ENCODE data around the gene SCN2B. TPM values are rescaled to one million over a fixed set of nuclear protein-coding genes. Genes with fewer than 3 reads are reported as not detected.

Gene SCN2B
- total RNA-seq, 1 experiment from 2014 or later, result 0.20 TPM

- TF ChIP-seq ZNF512 (CRISPR knock-in tag; IDR thresholded peaks at IDR 0.05; ENCODE audit: borderline replicate concordance) (no peak), ZBTB43 (CRISPR knock-in tag; IDR thresholded peaks at IDR 0.05) (no peak), GRHL2 (CRISPR knock-in tag; IDR thresholded peaks at IDR 0.05; ENCODE audit: insufficient replicate concordance, severe bottlenecking) (no peak), GABPB1 (CRISPR knock-in tag; IDR thresholded peaks at IDR 0.05) (no peak), ATF6 (CRISPR knock-in tag; IDR thresholded peaks at IDR 0.05) (no peak), MYBL2 (CRISPR knock-in tag; IDR thresholded peaks at IDR 0.05) (no peak), ERG (CRISPR knock-in tag; IDR thresholded peaks at IDR 0.05) (no peak), ATF1 (CRISPR knock-in tag; IDR thresholded peaks at IDR 0.05) (no peak)
Measured at GRCh38 chr11:118217575-118217974, 41.1 kb upstream of the SCN2B start (continued).

GRCh38 chr11:118216621-118217481, 40.4 kb upstream of the SCN2B start:
- H3K27me3 Mint-ChIP-seq (ENCODE audit: low read depth), result peaks cover 6% of the 10 kb centered on the region
- ChIA-PET POLR2A (no interaction called here), CTCF (interaction anchor here (1.4 kb wide), 1 partner anchor 18 kb away, joined by 7 read pairs; no protein-coding TSS in a partner anchor)
- no peak for TF ChIP-seq ZNF396 (CRISPR knock-in tag; IDR thresholded peaks at IDR 0.05; ENCODE audit: borderline replicate concordance)
- no peak for TF ChIP-seq ZBTB43 (CRISPR knock-in tag; IDR thresholded peaks at IDR 0.05)
- TF ChIP-seq ATF6 (CRISPR knock-in tag; IDR thresholded peaks at IDR 0.05), result no peak
- no peak for TF ChIP-seq ZNF281 (CRISPR knock-in tag; IDR thresholded peaks at IDR 0.05)
- TF ChIP-seq OVOL2 (CRISPR knock-in tag; IDR thresholded peaks at IDR 0.05; ENCODE audit: borderline replicate concordance), result no peak
- peaks cover 31% of the 10 kb centered on the region for H3K4me1 Mint-ChIP-seq
- peaks cover 4% of the 10 kb centered on the region for H3K9me3 Mint-ChIP-seq
- H3K27ac Mint-ChIP-seq, result no peak overlapping the region
- H3K4me3 Mint-ChIP-seq, result no peak overlapping the region
- ATAC-seq, result no peak
- no peak for DNase-seq (ENCODE audit: low spot score)
- H3K36me3 Mint-ChIP-seq, result no peaks in the 10 kb centered on the region

Measured in WTC11 (cell line).